GM18511 (cell line): Measurements from ENCODE around the gene TNK1.

Experiments used
- ATAC-seq: cut with Tn5 transposase; IDR thresholded peaks from one replicate; pipeline ENCODE4 v1.9.1; 2021; ENCODE audit warnings: mild to moderate bottlenecking, moderate library complexity; ENCODE audit not compliant: unreplicated experiment

Gene TNK1

GRCh38 chr17:7389924-7390910, 9.3 kb downstream of the TNK1 start:
- ATAC-seq, result no peak

- ATAC-seq, result no peak
These were observed 10.4 kb downstream of the TNK1 start for GRCh38 chr17:7391307-7391706.

- no peak for ATAC-seq
These were observed 12.1 kb downstream of the TNK1 start for GRCh38 chr17:7392696-7393612.

GRCh38 chr17:7393613-7394451, 12.9 kb downstream of the TNK1 start:
- ATAC-seq, result peak; percentile 62

- ATAC-seq, result peak; percentile 78
These were observed 13.7 kb downstream of the TNK1 start, which contains the start of gene PLSCR3 for GRCh38 chr17:7394452-7395191. PLSCR3 (minus strand) TSS chr17:7394525; CDS start chr17:7394110, 415 bp downstream.

- ATAC-seq, result no peak
These were observed 15.3 kb downstream of the TNK1 start for GRCh38 chr17:7396147-7396546.

GRCh38 chr17:7398612-7399011, 17.7 kb downstream of the TNK1 start:
- no peak for ATAC-seq

GRCh38 chr17:7403043-7403726, 22.3 kb downstream of the TNK1 start:
- ATAC-seq, result no peak

- peak; percentile 28 for ATAC-seq
These were observed 22.8 kb downstream of the TNK1 start for GRCh38 chr17:7403727-7403976.

- peak; percentile 88 for ATAC-seq
These were observed 23.3 kb downstream of the TNK1 start, which contains the start of gene TMEM256 for GRCh38 chr17:7403977-7404736. TMEM256 (minus strand) TSS chr17:7404097; CDS start chr17:7404084, 13 bp downstream.

GRCh38 chr17:7404737-7405349, 24.0 kb downstream of the TNK1 start:
- peak; percentile 25 for ATAC-seq

- ATAC-seq, result no peak
These were observed 24.7 kb downstream of the TNK1 start for GRCh38 chr17:7405350-7406234.

GRCh38 chr17:7406235-7406825, 25.4 kb downstream of the TNK1 start:
- no peak for ATAC-seq

- ATAC-seq, result no peak
These were observed 26.2 kb downstream of the TNK1 start for GRCh38 chr17:7407082-7407481.

- ATAC-seq, result no peak
These were observed 26.8 kb downstream of the TNK1 start, which contains the start of gene NLGN2 for GRCh38 chr17:7407485-7408251. NLGN2 (plus strand) TSS chr17:7407845; CDS start chr17:7408256, 411 bp downstream.

- ATAC-seq, result no peak
These were observed 27.4 kb downstream of the TNK1 start for GRCh38 chr17:7408252-7408727.
